K562 (cell line): Measurements from ENCODE around the gene MAP4K5. TPM values are rescaled to one million over a fixed set of nuclear protein-coding genes. Genes with fewer than 3 reads are reported as not detected.
A peak's percentile ranks its signal among the peaks of the same experiment; 100 is the strongest.

Experiments
- ARID1B ChIP-seq: fragments of 450-650 bp; IDR thresholded peaks from 2 replicates; pipeline ENCODE4 v1.6.1; 2016; ENCODE audit warnings: antibody characterized with exemption, mild to moderate bottlenecking, inconsistent platforms
- ELF4 ChIP-seq: fragments of 450-650 bp; formaldehyde crosslinking; IDR thresholded peaks from 2 replicates; pipeline ENCODE4 v1.4.0; 2022; ENCODE audit warnings: missing genetic modification characterization
- GMEB1 ChIP-seq: fragments of 250-450 bp; sonication (Bioruptor Pico); IDR thresholded peaks from 2 replicates; pipeline ENCODE4 v1.4.0; 2020; ENCODE audit warnings: mild to moderate bottlenecking
- KDM1A ChIP-seq, 2 experiments: fragments of 450-650 bp; IDR thresholded peaks; 2 replicates each; pipeline ENCODE4 v1.6.1; 2016; ENCODE audit warnings: mild to moderate bottlenecking in 2 of 2
- NFIX ChIP-seq: fragments of 250-450 bp; sonication (Bioruptor Pico); IDR thresholded peaks from 2 replicates; pipeline ENCODE4 v1.4.0; 2020; ENCODE audit warnings: low read depth, mild to moderate bottlenecking, moderate library complexity
- RBFOX2 ChIP-seq: fragments of 200-400 bp; formaldehyde crosslinking; IDR thresholded peaks from 2 replicates; pipeline ENCODE4 v1.6.1; 2017; ENCODE audit warnings: low read depth, mild to moderate bottlenecking, low read length, moderate library complexity
- SMAD4 ChIP-seq: fragments of 250-450 bp; sonication (Bioruptor Pico); conservative IDR thresholded peaks from 2 replicates; pipeline ENCODE4 v1.8.0; 2021; ENCODE audit warnings: inconsistent platforms, mild to moderate bottlenecking, moderate library complexity
- SP1 ChIP-seq: sonication (generic); formaldehyde crosslinking; IDR thresholded peaks from 2 replicates; pipeline ENCODE4 v1.8.1; 2022; ENCODE audit warnings: mild to moderate bottlenecking, missing genetic modification reagents
- SPI1 ChIP-seq: IDR thresholded peaks from 2 replicates; pipeline ENCODE4 v1.6.1; 2011; ENCODE audit warnings: low read depth, low read length, control low read depth, borderline replicate concordance
- SRSF9 ChIP-seq: fragments of 200-400 bp; formaldehyde crosslinking; IDR thresholded peaks from 2 replicates; pipeline ENCODE4 v1.6.1; 2017; ENCODE audit warnings: low read depth, low read length, borderline replicate concordance
- TFAP4 ChIP-seq: sonication (generic); formaldehyde crosslinking; IDR thresholded peaks from 2 replicates; pipeline ENCODE4 v1.8.0; 2022; ENCODE audit warnings: missing genetic modification reagents, mild to moderate bottlenecking, moderate library complexity, borderline replicate concordance
- ZNF384 ChIP-seq: IDR thresholded peaks from 2 replicates; pipeline ENCODE4 v1.6.1; 2012; ENCODE audit warnings: low read depth, low read length, improper control_type of control experiment
- ZNF436 ChIP-seq: fragments of 250-450, 450-650 bp; sonication (Bioruptor Pico); formaldehyde crosslinking; IDR thresholded peaks from 2 replicates; pipeline ENCODE4 v1.7.0; 2020; ENCODE audit warnings: mild to moderate bottlenecking
- ZNF586 ChIP-seq: fragments of 450-650 bp; formaldehyde crosslinking; conservative IDR thresholded peaks from 2 replicates; pipeline ENCODE4 v1.4.0; 2020; ENCODE audit warnings: mild to moderate bottlenecking, moderate library complexity
- ZNF609 ChIP-seq: sonication (generic); formaldehyde crosslinking; IDR thresholded peaks from 2 replicates; pipeline ENCODE4 v1.8.1; 2023; ENCODE audit warnings: missing genetic modification reagents, mild to moderate bottlenecking, borderline replicate concordance
- polyA plus RNA-seq, 8 experiments: library from polyadenylated mRNA; depleted of rRNA in 4 of 8; stranded (reverse) in 5 of 8; unstranded in 3 of 8; fragments of >200 nt; fragmentation: Nextera tagmentation in 2 of 8; fragmentation: Illumina TruSeq in 1 of 8; extraction: Ambion mirVana in 2 of 8; extraction: Trizol in 1 of 8; gene quantifications; 2 replicates each; pipeline versions ENCODE4 v1.2.1 to v1.2.3, GENCODE V29; 2011 to 2014; ENCODE audit warnings: inconsistent platforms in 1 of 8, missing spikeins in 1 of 8
- total RNA-seq, 7 experiments: library from RNA; depleted of rRNA in 6 of 7; stranded (reverse); fragments of >200 nt in 6 of 7; fragmentation: Illumina TruSeq in 2 of 7; extraction: Trizol in 2 of 7; gene quantifications; 2 replicates each; pipeline versions ENCODE4 v1.2.1 to v1.2.3, GENCODE V29; 2011 to 2021; ENCODE audit warnings: low replicate concordance in 1 of 7
- TF ChIP-seq, protein P1 (sequence below), 3 experiments: IDR thresholded peaks in 2 of 3; conservative IDR thresholded peaks in 1 of 3; 2 replicates each; pipeline ENCODE4 v1.5.1; 2011 to 2012; ENCODE audit warnings: low read length in 3 of 3, mild to moderate bottlenecking in 3 of 3, control low read depth in 2 of 3, improper control_type of control experiment in 1 of 3, inconsistent platforms in 1 of 3, low read depth in 1 of 3, mixed read lengths in 1 of 3, moderate library complexity in 1 of 3; ENCODE audit not compliant: insufficient read depth in 2 of 3

MAP4K5 gene
- total and polyA plus RNA-seq, 9 of the 15 experiments (the other 6 are each of a cell fraction or from before 2014, with no cell fraction given) = 5.9 to 29.4 (median 18.0) TPM

GRCh38 chr14:50532502-50533240 is at the start of gene MAP4K5 (continued):
- TF ChIP-seq SRSF9 (no peak), ARID1B (no peak), ZNF384 (peak; percentile 29; the same call in 1 of the 2 replicates), NFIX (no peak), SPI1 (no peak), ZNF609 (no peak), SP1 (CRISPR knock-in tag) (peak; percentile 67; the same call in 1 of the 2 replicates), GMEB1 (peak; percentile 93), ELF4 (CRISPR knock-in tag) (no peak), KDM1A (IDR thresholded peaks at IDR 0.05) (no peak), SMAD4 (peak; percentile 67; the same call in 1 of the 2 replicates), ZNF586 (no peak), ZNF436 (CRISPR knock-in tag) (no peak), RBFOX2 (peak; percentile 88; the same call in 1 of the 2 replicates), TFAP4 (CRISPR knock-in tag) (peak; percentile 71; the same call in 1 of the 2 replicates)
- TF ChIP-seq, protein P1, sequence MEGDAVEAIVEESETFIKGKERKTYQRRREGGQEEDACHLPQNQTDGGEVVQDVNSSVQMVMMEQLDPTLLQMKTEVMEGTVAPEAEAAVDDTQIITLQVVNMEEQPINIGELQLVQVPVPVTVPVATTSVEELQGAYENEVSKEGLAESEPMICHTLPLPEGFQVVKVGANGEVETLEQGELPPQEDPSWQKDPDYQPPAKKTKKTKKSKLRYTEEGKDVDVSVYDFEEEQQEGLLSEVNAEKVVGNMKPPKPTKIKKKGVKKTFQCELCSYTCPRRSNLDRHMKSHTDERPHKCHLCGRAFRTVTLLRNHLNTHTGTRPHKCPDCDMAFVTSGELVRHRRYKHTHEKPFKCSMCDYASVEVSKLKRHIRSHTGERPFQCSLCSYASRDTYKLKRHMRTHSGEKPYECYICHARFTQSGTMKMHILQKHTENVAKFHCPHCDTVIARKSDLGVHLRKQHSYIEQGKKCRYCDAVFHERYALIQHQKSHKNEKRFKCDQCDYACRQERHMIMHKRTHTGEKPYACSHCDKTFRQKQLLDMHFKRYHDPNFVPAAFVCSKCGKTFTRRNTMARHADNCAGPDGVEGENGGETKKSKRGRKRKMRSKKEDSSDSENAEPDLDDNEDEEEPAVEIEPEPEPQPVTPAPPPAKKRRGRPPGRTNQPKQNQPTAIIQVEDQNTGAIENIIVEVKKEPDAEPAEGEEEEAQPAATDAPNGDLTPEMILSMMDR (IDR thresholded peaks at IDR 0.05 in 2 of 3, conservative IDR thresholded peaks at IDR 0.05 in 1 of 3; ENCODE audit: insufficient read depth in 2 of 3, low read depth in 1 of 3, low read length in 3 of 3) = peak; percentile 82 to 95 (median 92)
